ENCODE data around the gene EFCC1. TPM values are rescaled to one million over a fixed set of nuclear protein-coding genes. Genes with fewer than 3 reads are reported as not detected.

Gene EFCC1
- total RNA-seq, 1 experiment from 2014 or later = 1.0 TPM

DNA sequence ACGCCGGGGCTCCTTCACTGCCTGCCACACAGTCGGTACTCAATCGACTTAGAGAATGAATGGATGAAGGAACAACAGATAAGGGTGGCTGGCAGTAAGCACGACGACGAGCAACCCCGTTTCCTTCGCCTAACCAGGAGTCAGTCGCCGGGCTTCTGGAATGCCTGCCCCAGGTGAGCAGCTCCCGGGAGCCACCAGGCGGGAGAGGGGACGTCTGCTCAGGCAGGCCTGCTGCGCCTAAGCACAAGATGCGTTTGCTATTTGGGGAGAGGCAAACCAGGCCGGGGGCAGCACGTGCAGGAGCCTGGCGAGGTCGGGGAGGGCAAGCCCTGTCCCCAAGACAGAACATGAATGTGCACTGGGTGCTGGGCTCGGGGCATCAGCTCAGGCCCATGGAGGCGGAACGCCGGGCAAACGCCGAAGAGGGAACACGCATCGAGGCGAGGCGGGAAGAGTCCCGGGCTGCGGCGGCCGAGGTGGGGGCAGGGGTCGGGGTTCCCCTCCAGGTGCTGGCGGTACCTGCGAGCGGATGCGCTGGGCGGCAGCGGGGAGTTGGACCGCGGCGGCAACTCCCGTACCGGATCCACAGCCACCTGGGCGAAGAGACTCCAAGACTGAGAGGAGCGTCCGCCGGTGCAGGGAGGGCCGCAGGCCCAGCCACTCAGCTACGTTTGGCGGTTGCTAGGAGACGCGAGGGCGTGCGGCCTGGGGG, 7.5 kb upstream of the EFCC1 start, which contains the start of gene CFAP92:
TSS of gene CFAP92 (minus strand) at position 616 of the 712 bp plus-strand sequence. CDS start 772 bp downstream, outside the sequence.
- Histone ChIP-seq H3K79me2 (ENCODE audit: insufficient read depth, low read length) (no peaks in the 10 kb centered on the region), H3K36me3 (ENCODE audit: control insufficient read depth in 1 of 2, insufficient read depth in 2 of 2, low read length in 2 of 2) (no peaks in the 10 kb centered on the region), H3K4me2 (ENCODE audit: low read length) (peak within 1 kb of the TSS; percentile 70), H3K27me3 (ENCODE audit: insufficient read depth, low read length) (no peaks in the 10 kb centered on the region), H3K9me3 (ENCODE audit: control insufficient read depth in 1 of 2, insufficient read depth in 1 of 2, low read depth in 1 of 2, low read length in 2 of 2) (no peaks in the 10 kb centered on the region), H3K9ac (ENCODE audit: low read length) (peak within 1 kb of the TSS; percentile 31; the same call in 1 of the 2 replicates), H3K27ac (ENCODE audit: low read depth, low read length) (no peak within 1 kb of the TSS; the same call in 1 of the 2 replicates), H3K4me1 (ENCODE audit: control insufficient read depth in 1 of 2, insufficient read depth in 2 of 2, low read length in 2 of 2) (peaks cover 7 to 13% of the 10 kb centered on the region in 2 experiments; a peak in 3 of 4 replicates), H2AFZ (ENCODE audit: low read depth, low read length, poor library complexity, severe bottlenecking) (no peak within 1 kb of the TSS), H4K20me1 (ENCODE audit: insufficient read depth) (no peaks in the 10 kb centered on the region), H3K9me2 (ENCODE audit: insufficient read depth) (no peaks in the 10 kb centered on the region), H3K4me3 (replicated peaks in 1 of 2; ENCODE audit: low read depth in 1 of 2, low read length in 2 of 2) (peak within 1 kb of the TSS in 1 of 2 experiments; percentile 36; a peak in 3 of 4 replicates)
- DNase-seq (ENCODE audit: low read depth, low spot score) (peak; percentile 23), ATAC-seq (peak; percentile 98)
- CTCF ChIA-PET = interaction anchor here (1.1 to 1.5 kb wide), 2 partner anchors 23 kb away, joined by 3 to 7 read pairs; no protein-coding TSS in a partner anchor
- no TSS peak for BruUV-seq (replicated peaks)
- POLR2A ChIA-PET = interaction anchor here (1.5 kb wide), 1 partner anchor 10 kb away, joined by 8 read pairs; no protein-coding TSS in a partner anchor
- intact Hi-C loops (cut with micrococcal nuclease) = no loop called here
- TF ChIP-seq SIN3A (IDR thresholded peaks at IDR 0.05; ENCODE audit: low read depth) (no peak), SRF (IDR thresholded peaks at IDR 0.05; ENCODE audit: low read depth) (no peak), CBX3 (IDR thresholded peaks at IDR 0.05; ENCODE audit: low read depth) (no peak), EZH2 (IDR thresholded peaks at IDR 0.05) (no peak)
- TF ChIP-seq, protein P1, sequence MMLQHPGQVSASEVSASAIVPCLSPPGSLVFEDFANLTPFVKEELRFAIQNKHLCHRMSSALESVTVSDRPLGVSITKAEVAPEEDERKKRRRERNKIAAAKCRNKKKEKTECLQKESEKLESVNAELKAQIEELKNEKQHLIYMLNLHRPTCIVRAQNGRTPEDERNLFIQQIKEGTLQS (IDR thresholded peaks at IDR 0.05) = no peak
- TF ChIP-seq, protein P2, sequence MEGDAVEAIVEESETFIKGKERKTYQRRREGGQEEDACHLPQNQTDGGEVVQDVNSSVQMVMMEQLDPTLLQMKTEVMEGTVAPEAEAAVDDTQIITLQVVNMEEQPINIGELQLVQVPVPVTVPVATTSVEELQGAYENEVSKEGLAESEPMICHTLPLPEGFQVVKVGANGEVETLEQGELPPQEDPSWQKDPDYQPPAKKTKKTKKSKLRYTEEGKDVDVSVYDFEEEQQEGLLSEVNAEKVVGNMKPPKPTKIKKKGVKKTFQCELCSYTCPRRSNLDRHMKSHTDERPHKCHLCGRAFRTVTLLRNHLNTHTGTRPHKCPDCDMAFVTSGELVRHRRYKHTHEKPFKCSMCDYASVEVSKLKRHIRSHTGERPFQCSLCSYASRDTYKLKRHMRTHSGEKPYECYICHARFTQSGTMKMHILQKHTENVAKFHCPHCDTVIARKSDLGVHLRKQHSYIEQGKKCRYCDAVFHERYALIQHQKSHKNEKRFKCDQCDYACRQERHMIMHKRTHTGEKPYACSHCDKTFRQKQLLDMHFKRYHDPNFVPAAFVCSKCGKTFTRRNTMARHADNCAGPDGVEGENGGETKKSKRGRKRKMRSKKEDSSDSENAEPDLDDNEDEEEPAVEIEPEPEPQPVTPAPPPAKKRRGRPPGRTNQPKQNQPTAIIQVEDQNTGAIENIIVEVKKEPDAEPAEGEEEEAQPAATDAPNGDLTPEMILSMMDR (IDR thresholded peaks at IDR 0.05 in 2 of 3, conservative IDR thresholded peaks at IDR 0.05 in 1 of 3; ENCODE audit: borderline replicate concordance in 1 of 3, insufficient read depth in 1 of 3, low read depth in 2 of 3, low read length in 2 of 3) = no peak
- RAD21 ChIA-PET (ENCODE audit: low non-redundant PET in 1 of 2, low total read pairs in 2 of 2, uncharacterized antibody in 2 of 2, unreplicated experiment in 2 of 2) = interaction anchor here in 1 of 2 experiments (1.1 kb wide), 1 partner anchor 10 kb away, joined by 3 read pairs; no protein-coding TSS in a partner anchor
